SK-N-SH (cell line): ENCODE measurements around the gene CUX1. TPM values are rescaled to one million over a fixed set of nuclear protein-coding genes. Genes with fewer than 3 reads are reported as not detected.

Experiments
- CTCF ChIA-PET: fragments of 300-600, 350-600 bp; formaldehyde crosslinking; extraction: SDS; loops from one replicate; lab custom pipeline; 2021; lab: Yijun Ruan, JAX
- POLR2A ChIA-PET: fragments of 350-600 bp; sonication (Branson Sonifier 250); formaldehyde crosslinking; extraction: SDS; loops from one replicate; lab custom pipeline; 2020; ENCODE audit warnings: antibody characterized with exemption, inconsistent platforms; lab: Yijun Ruan, JAX
- DNase-seq: peaks from one replicate; pipeline ENCODE4 v3.0.0; 2012
- H2AFZ ChIP-seq: fragments of 200-600 bp; sonication (generic); 2 replicates; pipeline ENCODE4 v1.8.1; 2016; ENCODE audit warnings: antibody characterized with exemption, mild to moderate bottlenecking, low read depth
- H3F3A ChIP-seq: fragments of 200-600 bp; sonication (generic); replicated peaks from 2 replicates; pipeline ENCODE3; 2016; ENCODE audit warnings: antibody characterized with exemption, mild to moderate bottlenecking; ENCODE audit not compliant: insufficient read depth
- H3K27ac ChIP-seq, 2 experiments: fragments of 200-500 bp in 1 of 2; fragments of 200-600 bp in 1 of 2; sonication (Bioruptor generic) in 1 of 2; sonication (generic), shearing (Covaris generic) in 1 of 2; 2 replicates each; pipeline versions ENCODE4 v1.5.1 to v1.6.1; 2014 to 2016; ENCODE audit warnings: low read depth in 2 of 2, inconsistent platforms in 1 of 2, low read length in 1 of 2, mild to moderate bottlenecking in 1 of 2, mixed read lengths in 1 of 2
- H3K27me3 ChIP-seq: fragments of 200-600 bp; sonication (generic), shearing (Covaris generic); 2 replicates; pipeline ENCODE4 v1.6.1; 2016; ENCODE audit warnings: mixed run types; ENCODE audit not compliant: insufficient read depth
- H3K36me3 ChIP-seq, 2 experiments: fragments of 200-500 bp in 1 of 2; fragments of 200-600 bp in 1 of 2; sonication (Bioruptor generic) in 1 of 2; sonication (generic) in 1 of 2; replicated peaks in 1 of 2; 2 replicates each; pipeline versions ENCODE3 to v1.5.1; 2014 to 2016; ENCODE audit warnings: low read length in 1 of 2, mild to moderate bottlenecking in 1 of 2; ENCODE audit not compliant: insufficient read depth in 2 of 2, control insufficient read depth in 1 of 2
- H3K4me1 ChIP-seq, 2 experiments: fragments of 200-500 bp in 1 of 2; fragments of 200-600 bp in 1 of 2; sonication (Bioruptor generic) in 1 of 2; sonication (generic), shearing (Covaris generic) in 1 of 2; 2 replicates each; pipeline versions ENCODE4 v1.5.1 to v1.6.1; 2014 to 2016; ENCODE audit warnings: low read depth in 1 of 2, low read length in 1 of 2, mixed run types in 1 of 2; ENCODE audit not compliant: insufficient read depth in 2 of 2, control insufficient read depth in 1 of 2
- H3K4me2 ChIP-seq: fragments of 200-600 bp; sonication (generic), shearing (Covaris generic); 2 replicates; pipeline ENCODE4 v1.6.1; 2017; ENCODE audit warnings: mixed run types
- H3K4me3 ChIP-seq, 2 experiments: fragments of 200-500 bp in 1 of 2; fragments of 200-600 bp in 1 of 2; sonication (Bioruptor generic) in 1 of 2; sonication (generic), shearing (Covaris generic) in 1 of 2; 2 replicates each; pipeline versions ENCODE4 v1.5.1 to v1.8.1; 2014 to 2016; ENCODE audit warnings: low read depth in 2 of 2, inconsistent platforms in 1 of 2, low read length in 1 of 2, mild to moderate bottlenecking in 1 of 2, mixed read lengths in 1 of 2, moderate library complexity in 1 of 2
- H3K79me2 ChIP-seq: fragments of 200-600 bp; sonication (generic); 2 replicates; pipeline ENCODE4 v1.8.1; 2017; ENCODE audit warnings: mild to moderate bottlenecking; ENCODE audit not compliant: insufficient read depth
- H3K9ac ChIP-seq: fragments of 200-600 bp; sonication (generic); 2 replicates; pipeline ENCODE4 v1.6.1; 2017; ENCODE audit warnings: mixed run types
- H3K9me2 ChIP-seq: fragments of 200-600 bp; sonication (generic); 2 replicates; pipeline ENCODE4 v1.6.1; 2017; ENCODE audit warnings: mixed run types
- H3K9me3 ChIP-seq: fragments of 200-600 bp; sonication (generic); 2 replicates; pipeline ENCODE4 v1.6.1; 2017; ENCODE audit warnings: mixed run types, mild to moderate bottlenecking, moderate library complexity
- H4K20me1 ChIP-seq: fragments of 200-600 bp; sonication (generic); 2 replicates; pipeline ENCODE4 v1.6.1; 2017; ENCODE audit warnings: mild to moderate bottlenecking, mixed run types; ENCODE audit not compliant: insufficient read depth
- CHD2 ChIP-seq: fragments of 150-350 bp; IDR thresholded peaks from 2 replicates; pipeline ENCODE4 v1.6.1; 2018; ENCODE audit warnings: low read length; ENCODE audit not compliant: partially characterized antibody
- ELF1 ChIP-seq: IDR thresholded peaks from 2 replicates; pipeline ENCODE4 v1.4.0; 2012
- FOSL2 ChIP-seq: IDR thresholded peaks from 2 replicates; pipeline ENCODE4 v1.4.0; 2012; ENCODE audit warnings: low read depth, mild to moderate bottlenecking, moderate library complexity, borderline replicate concordance
- FOXM1 ChIP-seq: IDR thresholded peaks from 2 replicates; pipeline ENCODE4 v1.4.0; 2012; ENCODE audit warnings: low read depth, mild to moderate bottlenecking
- GATA2 ChIP-seq: sonication (generic); formaldehyde crosslinking; IDR thresholded peaks from 2 replicates; pipeline ENCODE4 v1.5.0; 2020; ENCODE audit warnings: mild to moderate bottlenecking, missing genetic modification reagents
- MXI1 ChIP-seq: IDR thresholded peaks from 2 replicates; pipeline ENCODE4 v1.6.1; 2012; ENCODE audit warnings: mild to moderate bottlenecking, low read depth, low read length, improper control_type of control experiment
- NRF1 ChIP-seq: IDR thresholded peaks from 2 replicates; pipeline ENCODE4 v1.6.1; 2012; ENCODE audit warnings: low read depth, mild to moderate bottlenecking, low read length
- RAD21 ChIP-seq: IDR thresholded peaks from 2 replicates; pipeline ENCODE4 v1.6.1; 2012; ENCODE audit warnings: mild to moderate bottlenecking, low read length
- RCOR1 ChIP-seq: fragments of 150-350 bp; IDR thresholded peaks from 2 replicates; pipeline ENCODE4 v1.6.1; 2017; ENCODE audit warnings: antibody characterized with exemption, low read length
- RFX5 ChIP-seq: IDR thresholded peaks from 2 replicates; pipeline ENCODE4 v1.6.1; 2012; ENCODE audit warnings: mild to moderate bottlenecking, improper control_type of control experiment, low read length
- SMC3 ChIP-seq: IDR thresholded peaks from 2 replicates; pipeline ENCODE4 v1.6.1; 2012; ENCODE audit warnings: low read depth, low read length, improper control_type of control experiment
- TAF1 ChIP-seq: IDR thresholded peaks from 2 replicates; pipeline ENCODE4 v1.6.1; 2012; ENCODE audit warnings: low read depth, mild to moderate bottlenecking, low read length, moderate library complexity, borderline replicate concordance
- TEAD4 ChIP-seq: IDR thresholded peaks from 2 replicates; pipeline ENCODE4 v1.4.0; 2012; ENCODE audit warnings: mild to moderate bottlenecking, borderline replicate concordance; ENCODE audit not compliant: insufficient read depth
- YY1 ChIP-seq: IDR thresholded peaks from 2 replicates; pipeline ENCODE4 v1.4.0; 2012; ENCODE audit warnings: low read depth, mild to moderate bottlenecking
- WGBS: methylation state at CpG from one replicate; pipeline ENCODE4 v1.1.6; 2017; ENCODE audit warnings: low lambda C conversion rate; 5-methylcytosine and 5-hydroxymethylcytosine counted together
- polyA plus RNA-seq, 3 experiments: library from polyadenylated mRNA; depleted of rRNA; stranded (reverse); fragments of >200 nt; gene quantifications; 2 replicates each; pipeline ENCODE4 v1.2.3, GENCODE V29; 2012
- TF ChIP-seq, protein P1 (sequence below): IDR thresholded peaks from 2 replicates; pipeline ENCODE4 v1.4.0; 2012; ENCODE audit warnings: low read depth, borderline replicate concordance
- TF ChIP-seq, protein P2 (sequence below): fragments of 150-350 bp; IDR thresholded peaks from 2 replicates; pipeline ENCODE4 v1.6.1; 2017; ENCODE audit warnings: antibody characterized with exemption, low read length, low read depth, borderline replicate concordance
- TF ChIP-seq, protein P3 (sequence below): IDR thresholded peaks from 2 replicates; pipeline ENCODE4; 2012
- TF ChIP-seq, protein P4 (sequence below): fragments of 200-600 bp; sonication (generic); IDR thresholded peaks from 2 replicates; pipeline ENCODE4 v1.6.1; 2017; ENCODE audit warnings: antibody characterized with exemption, mild to moderate bottlenecking, moderate library complexity

The CUX1 gene
- polyA plus RNA-seq, 1 of the 3 experiments (the other 2 are of a cell fraction), result 68.6 TPM

DNA sequence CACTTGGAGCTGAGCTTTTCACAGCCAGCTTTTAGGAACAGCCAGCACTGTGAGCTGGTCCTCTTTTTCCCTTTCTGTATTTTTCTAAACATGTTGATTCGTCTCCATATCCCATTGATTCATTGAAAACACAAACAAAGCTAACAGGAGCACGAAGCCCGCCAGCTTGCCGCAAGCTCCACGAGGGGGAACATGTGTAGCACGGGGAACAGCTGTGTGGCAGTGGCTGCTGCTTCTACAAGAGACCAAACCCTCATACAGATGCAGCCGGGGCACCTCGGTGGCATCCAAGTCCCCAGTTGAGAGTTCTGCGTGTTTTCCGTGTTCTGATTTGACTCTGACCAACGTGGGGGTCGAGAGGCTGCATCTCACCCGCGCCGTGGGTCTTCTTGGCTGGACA is 388.5 kb downstream of the CUX1 start:
- TF ChIP-seq, protein P1, sequence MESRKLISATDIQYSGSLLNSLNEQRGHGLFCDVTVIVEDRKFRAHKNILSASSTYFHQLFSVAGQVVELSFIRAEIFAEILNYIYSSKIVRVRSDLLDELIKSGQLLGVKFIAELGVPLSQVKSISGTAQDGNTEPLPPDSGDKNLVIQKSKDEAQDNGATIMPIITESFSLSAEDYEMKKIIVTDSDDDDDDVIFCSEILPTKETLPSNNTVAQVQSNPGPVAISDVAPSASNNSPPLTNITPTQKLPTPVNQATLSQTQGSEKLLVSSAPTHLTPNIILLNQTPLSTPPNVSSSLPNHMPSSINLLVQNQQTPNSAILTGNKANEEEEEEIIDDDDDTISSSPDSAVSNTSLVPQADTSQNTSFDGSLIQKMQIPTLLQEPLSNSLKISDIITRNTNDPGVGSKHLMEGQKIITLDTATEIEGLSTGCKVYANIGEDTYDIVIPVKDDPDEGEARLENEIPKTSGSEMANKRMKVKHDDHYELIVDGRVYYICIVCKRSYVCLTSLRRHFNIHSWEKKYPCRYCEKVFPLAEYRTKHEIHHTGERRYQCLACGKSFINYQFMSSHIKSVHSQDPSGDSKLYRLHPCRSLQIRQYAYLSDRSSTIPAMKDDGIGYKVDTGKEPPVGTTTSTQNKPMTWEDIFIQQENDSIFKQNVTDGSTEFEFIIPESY, result no peak
- TF ChIP-seq, protein P2, sequence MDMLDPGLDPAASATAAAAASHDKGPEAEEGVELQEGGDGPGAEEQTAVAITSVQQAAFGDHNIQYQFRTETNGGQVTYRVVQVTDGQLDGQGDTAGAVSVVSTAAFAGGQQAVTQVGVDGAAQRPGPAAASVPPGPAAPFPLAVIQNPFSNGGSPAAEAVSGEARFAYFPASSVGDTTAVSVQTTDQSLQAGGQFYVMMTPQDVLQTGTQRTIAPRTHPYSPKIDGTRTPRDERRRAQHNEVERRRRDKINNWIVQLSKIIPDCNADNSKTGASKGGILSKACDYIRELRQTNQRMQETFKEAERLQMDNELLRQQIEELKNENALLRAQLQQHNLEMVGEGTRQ, result no peak
- no peak for TF ChIP-seq SMC3
- TF ChIP-seq CHD2, result no peak
- no peak for TF ChIP-seq NRF1
- TF ChIP-seq ELF1, result no peak
- no peak for TF ChIP-seq TEAD4
- no peak for TF ChIP-seq RFX5
- no peak for TF ChIP-seq GATA2
- TF ChIP-seq RCOR1, result no peak
- TF ChIP-seq YY1, result no peak
- TF ChIP-seq FOXM1, result no peak
- no peak for TF ChIP-seq MXI1
- TF ChIP-seq, protein P3, sequence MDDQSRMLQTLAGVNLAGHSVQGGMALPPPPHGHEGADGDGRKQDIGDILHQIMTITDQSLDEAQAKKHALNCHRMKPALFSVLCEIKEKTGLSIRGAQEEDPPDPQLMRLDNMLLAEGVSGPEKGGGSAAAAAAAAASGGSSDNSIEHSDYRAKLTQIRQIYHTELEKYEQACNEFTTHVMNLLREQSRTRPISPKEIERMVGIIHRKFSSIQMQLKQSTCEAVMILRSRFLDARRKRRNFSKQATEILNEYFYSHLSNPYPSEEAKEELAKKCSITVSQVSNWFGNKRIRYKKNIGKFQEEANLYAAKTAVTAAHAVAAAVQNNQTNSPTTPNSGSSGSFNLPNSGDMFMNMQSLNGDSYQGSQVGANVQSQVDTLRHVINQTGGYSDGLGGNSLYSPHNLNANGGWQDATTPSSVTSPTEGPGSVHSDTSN, result no peak
- no peak for TF ChIP-seq FOSL2
- no peak for TF ChIP-seq RAD21
- no peak for TF ChIP-seq TAF1
- TF ChIP-seq, protein P4, sequence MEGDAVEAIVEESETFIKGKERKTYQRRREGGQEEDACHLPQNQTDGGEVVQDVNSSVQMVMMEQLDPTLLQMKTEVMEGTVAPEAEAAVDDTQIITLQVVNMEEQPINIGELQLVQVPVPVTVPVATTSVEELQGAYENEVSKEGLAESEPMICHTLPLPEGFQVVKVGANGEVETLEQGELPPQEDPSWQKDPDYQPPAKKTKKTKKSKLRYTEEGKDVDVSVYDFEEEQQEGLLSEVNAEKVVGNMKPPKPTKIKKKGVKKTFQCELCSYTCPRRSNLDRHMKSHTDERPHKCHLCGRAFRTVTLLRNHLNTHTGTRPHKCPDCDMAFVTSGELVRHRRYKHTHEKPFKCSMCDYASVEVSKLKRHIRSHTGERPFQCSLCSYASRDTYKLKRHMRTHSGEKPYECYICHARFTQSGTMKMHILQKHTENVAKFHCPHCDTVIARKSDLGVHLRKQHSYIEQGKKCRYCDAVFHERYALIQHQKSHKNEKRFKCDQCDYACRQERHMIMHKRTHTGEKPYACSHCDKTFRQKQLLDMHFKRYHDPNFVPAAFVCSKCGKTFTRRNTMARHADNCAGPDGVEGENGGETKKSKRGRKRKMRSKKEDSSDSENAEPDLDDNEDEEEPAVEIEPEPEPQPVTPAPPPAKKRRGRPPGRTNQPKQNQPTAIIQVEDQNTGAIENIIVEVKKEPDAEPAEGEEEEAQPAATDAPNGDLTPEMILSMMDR, result no peak
- no peaks in the 10 kb centered on the region for H3K9me2 ChIP-seq
- H3K4me3 ChIP-seq, result no peak overlapping the region
- no peak overlapping the region for H3K27ac ChIP-seq
- H3K36me3 ChIP-seq, result peaks cover 27 to 47% of the 10 kb centered on the region in 2 experiments
- no peak overlapping the region for H3K9ac ChIP-seq
- DNase-seq, result no peak
- no peak overlapping the region for H3K4me2 ChIP-seq
- WGBS, result 95% methylated on average over 15 of the region's 15 CpGs
- no peaks in the 10 kb centered on the region for H3K79me2 ChIP-seq
- ChIA-PET POLR2A (interaction anchor here (0.6 kb wide), 1 partner anchor 12 kb away, joined by 3 read pairs; no protein-coding TSS in a partner anchor), CTCF (interaction anchor here (1.5 to 1.6 kb wide), 2 partner anchors 16 to 20 kb away, joined by 3 to 4 read pairs; no protein-coding TSS in a partner anchor)
- H3K4me1 ChIP-seq, result no peaks in the 10 kb centered on the region
- H4K20me1 ChIP-seq, result no peaks in the 10 kb centered on the region
- no peaks in the 10 kb centered on the region for H3K9me3 ChIP-seq
- no peak overlapping the region for H2AFZ ChIP-seq
- H3F3A ChIP-seq, result no peaks in the 10 kb centered on the region
- no peaks in the 10 kb centered on the region for H3K27me3 ChIP-seq
